Measurements from ENCODE around the gene PGAP1.

Gene PGAP1

GRCh38 chr2:196801674-196802261, 124.7 kb downstream of the PGAP1 start:
- DNase-seq (ENCODE audit: low spot score), result no peak

DNA sequence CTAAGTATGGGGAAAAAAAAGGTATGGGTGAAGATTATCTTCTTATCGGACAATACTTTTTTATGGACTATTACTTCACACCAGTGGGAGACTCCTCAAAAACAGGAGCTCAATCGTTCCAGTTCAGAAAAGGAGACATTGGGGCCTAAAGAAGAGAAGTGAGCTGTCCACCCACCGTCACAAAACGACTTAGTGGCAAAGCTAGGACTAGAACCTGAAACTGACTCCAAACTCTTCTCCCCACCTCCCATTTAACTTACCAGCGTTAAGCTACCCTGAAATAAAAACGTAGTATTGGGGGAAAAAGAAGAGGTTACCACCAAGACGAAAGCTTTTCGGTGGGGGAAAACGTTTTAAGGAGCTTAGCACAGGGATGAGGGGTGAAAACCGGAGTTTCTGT, 127.5 kb downstream of the PGAP1 start:
- DNase-seq (ENCODE audit: low spot score), result no peak

- DNase-seq (ENCODE audit: low spot score), result no peak
These were observed 133.6 kb downstream of the PGAP1 start for GRCh38 chr2:196792865-196793264.

- DNase-seq (ENCODE audit: low spot score), result no peak
These were observed 142.9 kb downstream of the PGAP1 start for GRCh38 chr2:196783431-196784094.
